Fibroblast of the aortic adventitia (primary cell): ENCODE results near the gene CRY1. TPM values are rescaled to one million over a fixed set of nuclear protein-coding genes. Genes with fewer than 3 reads are reported as not detected.

ENCODE experiments used
- DNase-seq: peaks from one replicate; pipeline ENCODE4 v3.0.0-alpha.2; 2010; ENCODE audit warnings: low read depth
- H3K4me3 ChIP-seq: 2 replicates; pipeline ENCODE4 v1.5.1; 2011; ENCODE audit warnings: low read depth, mild to moderate bottlenecking, control low read depth, low read length, moderate library complexity
- total RNA-seq: library from RNA; depleted of rRNA; stranded (reverse); fragments of >200 nt; gene quantifications from 2 replicates; pipeline ENCODE4 v1.2.3, GENCODE V29; 2012; ENCODE audit warnings: low replicate concordance
- TF ChIP-seq, protein P1 (sequence below): IDR thresholded peaks from 2 replicates; pipeline ENCODE4 v1.5.1; 2011; ENCODE audit warnings: mild to moderate bottlenecking, low read length, control low read depth, inconsistent platforms; ENCODE audit not compliant: insufficient read depth

CRY1 gene
- total RNA-seq, 1 donor = 19.2 TPM

DNA sequence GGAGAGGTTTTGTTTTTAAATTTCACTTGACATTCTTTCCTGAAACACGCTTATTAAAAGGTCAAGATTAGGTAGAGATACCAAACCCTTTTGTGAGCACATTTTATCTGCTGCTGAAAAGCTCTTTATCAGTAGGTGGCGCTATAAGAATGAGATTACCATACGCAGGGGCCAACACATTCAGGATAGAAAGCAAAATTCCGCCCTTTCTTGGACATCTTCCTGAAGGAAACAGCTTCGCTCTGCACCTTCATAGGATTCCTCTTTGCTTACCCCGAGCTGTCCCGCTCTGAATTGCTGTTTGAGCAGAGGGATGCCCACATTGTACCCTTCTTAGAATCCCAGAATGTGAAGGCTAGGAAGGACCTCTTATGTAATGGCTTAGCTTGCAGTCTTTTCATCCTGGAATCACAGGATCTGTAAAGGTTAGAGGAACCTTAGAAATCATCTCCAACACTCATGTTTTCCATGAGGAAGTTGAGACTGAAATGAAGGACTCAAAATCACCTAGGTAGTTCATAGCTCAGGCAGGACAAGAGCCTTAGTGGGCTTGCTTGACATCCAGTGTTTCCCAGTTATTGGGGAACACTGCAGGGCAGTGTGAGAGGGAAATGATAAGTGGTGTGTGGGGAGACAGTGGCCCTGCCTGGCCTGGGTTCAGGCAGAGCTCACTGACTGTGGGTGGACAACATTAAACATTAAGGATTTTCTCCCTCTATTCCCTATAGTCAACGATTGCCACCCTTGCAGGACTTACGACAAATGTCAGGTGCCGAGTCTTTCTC lies 38.7 kb upstream of the CRY1 start:
- peak; percentile 84 for DNase-seq
- H3K4me3 ChIP-seq = peak overlapping the region; percentile 4
- TF ChIP-seq, protein P1, sequence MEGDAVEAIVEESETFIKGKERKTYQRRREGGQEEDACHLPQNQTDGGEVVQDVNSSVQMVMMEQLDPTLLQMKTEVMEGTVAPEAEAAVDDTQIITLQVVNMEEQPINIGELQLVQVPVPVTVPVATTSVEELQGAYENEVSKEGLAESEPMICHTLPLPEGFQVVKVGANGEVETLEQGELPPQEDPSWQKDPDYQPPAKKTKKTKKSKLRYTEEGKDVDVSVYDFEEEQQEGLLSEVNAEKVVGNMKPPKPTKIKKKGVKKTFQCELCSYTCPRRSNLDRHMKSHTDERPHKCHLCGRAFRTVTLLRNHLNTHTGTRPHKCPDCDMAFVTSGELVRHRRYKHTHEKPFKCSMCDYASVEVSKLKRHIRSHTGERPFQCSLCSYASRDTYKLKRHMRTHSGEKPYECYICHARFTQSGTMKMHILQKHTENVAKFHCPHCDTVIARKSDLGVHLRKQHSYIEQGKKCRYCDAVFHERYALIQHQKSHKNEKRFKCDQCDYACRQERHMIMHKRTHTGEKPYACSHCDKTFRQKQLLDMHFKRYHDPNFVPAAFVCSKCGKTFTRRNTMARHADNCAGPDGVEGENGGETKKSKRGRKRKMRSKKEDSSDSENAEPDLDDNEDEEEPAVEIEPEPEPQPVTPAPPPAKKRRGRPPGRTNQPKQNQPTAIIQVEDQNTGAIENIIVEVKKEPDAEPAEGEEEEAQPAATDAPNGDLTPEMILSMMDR = peak; percentile 79

DNA sequence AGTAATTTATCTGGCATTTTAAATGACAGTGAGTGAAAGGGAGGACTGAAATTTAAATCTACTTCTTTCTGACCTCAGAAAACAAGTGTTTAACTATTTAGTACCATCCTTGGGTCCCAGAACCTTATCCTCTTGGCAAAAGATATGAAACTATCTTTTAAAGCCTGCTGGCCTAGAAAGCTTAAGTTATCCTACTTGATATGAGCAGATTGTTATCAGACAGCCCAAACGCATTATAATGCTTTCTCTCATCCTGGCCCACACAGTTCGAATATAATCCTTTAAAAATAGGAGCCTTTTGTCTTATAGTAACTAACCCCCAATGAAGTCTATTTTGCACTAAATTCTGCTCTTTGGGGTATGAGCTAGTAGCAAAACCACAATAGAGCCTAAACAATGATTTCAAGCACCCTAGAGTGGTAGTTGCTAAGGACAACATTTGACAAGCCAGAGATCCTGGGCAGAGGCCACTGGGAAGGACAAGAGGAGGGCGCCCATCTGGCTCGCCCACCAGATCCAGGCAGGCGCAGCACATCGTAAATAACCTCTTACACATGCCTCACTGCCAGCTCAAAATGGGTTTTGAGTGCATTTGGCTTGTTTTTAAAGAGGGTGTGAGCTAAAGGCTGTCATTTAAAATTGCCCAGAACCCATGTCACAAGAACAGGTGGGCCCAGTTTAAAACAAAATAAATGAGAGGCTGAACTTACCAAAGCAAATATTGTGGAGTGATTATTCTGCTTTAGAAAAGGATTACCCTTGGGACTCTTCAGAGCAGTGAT lies 37.7 kb upstream of the CRY1 start:
- TF ChIP-seq, protein P1 = no peak
- no peak for DNase-seq
- no peak overlapping the region for H3K4me3 ChIP-seq

DNA sequence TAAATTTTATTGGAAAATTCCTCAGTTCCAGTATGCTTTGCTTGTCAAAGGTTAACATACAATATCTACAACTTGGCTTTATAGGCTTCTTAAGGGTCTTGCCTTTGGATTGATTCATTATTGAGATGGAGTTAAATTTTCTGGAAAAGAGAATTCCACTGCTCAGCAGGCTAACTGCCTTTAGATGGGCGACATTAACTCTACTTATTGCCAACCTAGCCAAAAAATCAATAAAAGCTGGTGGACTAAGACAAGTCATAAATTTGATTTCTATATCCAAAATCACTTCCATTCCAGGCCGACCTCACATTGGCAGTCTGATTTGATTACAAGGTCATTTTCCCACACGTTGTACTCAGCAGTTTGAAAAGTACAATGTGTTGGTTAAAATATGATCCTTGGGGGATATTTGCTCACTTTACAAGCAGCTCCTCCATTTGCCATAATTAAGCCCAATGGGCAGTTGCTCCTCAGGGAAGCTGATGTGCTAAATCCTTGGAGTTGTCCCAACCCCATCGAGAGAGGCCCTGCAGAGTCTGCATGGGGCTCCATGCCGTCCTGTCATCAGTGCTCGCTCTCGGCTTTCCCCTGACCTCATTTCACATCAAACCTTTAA lies 36.1 kb upstream of the CRY1 start:
- no peak overlapping the region for H3K4me3 ChIP-seq
- TF ChIP-seq, protein P1 = no peak
- no peak for DNase-seq

DNA sequence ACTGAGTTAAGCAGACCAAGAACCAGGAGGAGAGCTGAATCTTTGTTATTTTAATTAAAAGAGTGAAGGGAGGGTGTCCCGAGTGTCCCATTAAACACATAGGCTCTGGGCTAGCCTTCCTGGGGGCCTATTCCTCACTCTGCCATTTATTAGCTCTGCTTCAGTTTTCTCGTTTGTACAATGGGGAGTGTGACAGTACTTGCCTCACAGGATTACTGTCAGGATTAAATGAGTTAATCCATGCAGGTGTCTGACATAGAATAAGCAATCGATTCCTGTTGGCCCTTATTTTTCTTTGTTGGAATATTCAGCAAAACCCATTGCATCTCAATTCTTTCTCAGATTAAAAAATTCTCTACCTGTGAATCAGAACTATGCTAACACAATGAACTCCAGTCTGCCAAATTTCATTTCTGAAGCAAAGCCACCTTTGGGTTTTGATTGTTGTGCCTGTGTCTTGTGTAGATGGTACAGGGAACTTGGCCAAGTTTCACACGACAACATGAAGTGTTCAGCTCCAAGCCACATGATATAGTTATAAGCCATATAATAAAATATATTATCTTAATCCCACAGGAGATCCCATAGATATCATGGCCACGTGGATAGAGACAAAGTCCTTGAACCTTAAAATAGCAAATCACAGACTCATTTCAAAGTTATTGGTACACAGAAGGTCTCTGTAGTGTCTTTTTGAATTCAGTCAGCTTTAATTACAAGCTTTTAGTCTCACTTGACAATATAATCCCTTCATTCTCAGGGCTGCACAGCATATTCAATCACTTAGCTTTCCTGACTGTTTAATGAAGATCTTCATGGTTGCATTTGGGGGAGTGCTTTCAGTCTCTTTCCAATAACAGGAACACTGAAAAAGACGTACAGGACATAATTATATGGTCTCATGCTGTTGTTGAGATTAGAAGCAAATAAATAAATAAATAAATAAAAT lies 34.4 kb upstream of the CRY1 start:
- TF ChIP-seq, protein P1 = no peak
- no peak for DNase-seq
- H3K4me3 ChIP-seq = no peak overlapping the region

DNA sequence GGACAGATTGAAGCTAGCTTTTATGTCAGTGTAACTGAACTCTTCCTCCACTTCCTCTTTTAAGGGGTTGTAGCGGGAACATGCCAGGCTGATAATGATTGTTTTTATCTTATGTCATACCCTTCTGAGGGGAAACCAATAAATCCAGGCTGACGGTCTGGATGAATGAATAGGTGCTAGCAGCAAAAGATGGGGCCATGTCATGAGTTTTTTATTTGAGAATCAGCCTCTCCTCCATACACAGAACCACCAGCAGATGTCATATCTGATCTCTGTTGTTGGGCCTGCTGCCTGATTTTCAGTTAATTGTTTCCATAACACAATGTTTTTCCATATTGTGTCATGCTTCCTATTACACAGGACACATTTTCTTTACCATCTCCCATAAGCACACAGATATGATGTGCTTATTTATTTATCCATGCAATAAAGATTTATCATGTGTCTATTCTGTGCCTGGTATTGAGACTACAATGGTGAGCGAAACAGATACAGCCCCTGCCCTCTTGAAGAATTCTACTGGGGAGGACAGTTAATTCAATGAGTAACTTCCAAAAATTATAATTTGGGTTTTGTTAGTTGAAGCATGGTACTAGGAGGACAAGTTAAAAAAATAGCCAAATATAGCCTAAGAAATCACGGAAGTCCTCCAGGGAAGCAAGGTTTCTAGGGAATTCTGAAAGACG lies 33.6 kb upstream of the CRY1 start:
- DNase-seq = peak; percentile 47
- no peak overlapping the region for H3K4me3 ChIP-seq
- TF ChIP-seq, protein P1 = peak; percentile 53
